GM12872 (cell line): ENCODE data around the gene STAP1.

Experiments used
- TF ChIP-seq, protein P1 (sequence below): IDR thresholded peaks from 3 replicates; pipeline ENCODE4 v1.5.1; 2011; ENCODE audit warnings: low read depth, mild to moderate bottlenecking, low read length, moderate library complexity; ENCODE audit not compliant: insufficient read depth

Gene STAP1

DNA sequence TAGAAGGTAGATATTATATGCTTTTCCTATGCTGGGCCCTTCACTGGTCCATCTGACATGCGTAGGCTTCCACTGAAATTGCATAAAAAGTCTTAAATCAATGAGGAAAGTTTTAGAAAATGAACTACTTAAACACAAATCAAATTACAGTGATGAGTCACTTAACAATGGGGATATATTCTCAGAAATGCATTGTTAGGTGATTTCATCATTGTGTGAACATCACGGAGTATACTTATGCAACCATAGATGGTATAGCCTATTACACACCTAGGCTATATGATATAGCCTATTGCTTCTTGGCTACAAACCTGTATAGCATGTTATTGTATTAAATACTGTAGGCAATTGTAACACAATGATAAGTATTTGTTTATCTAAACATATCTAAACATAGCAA is 10.3 kb downstream of the STAP1 start:
- TF ChIP-seq, protein P1, sequence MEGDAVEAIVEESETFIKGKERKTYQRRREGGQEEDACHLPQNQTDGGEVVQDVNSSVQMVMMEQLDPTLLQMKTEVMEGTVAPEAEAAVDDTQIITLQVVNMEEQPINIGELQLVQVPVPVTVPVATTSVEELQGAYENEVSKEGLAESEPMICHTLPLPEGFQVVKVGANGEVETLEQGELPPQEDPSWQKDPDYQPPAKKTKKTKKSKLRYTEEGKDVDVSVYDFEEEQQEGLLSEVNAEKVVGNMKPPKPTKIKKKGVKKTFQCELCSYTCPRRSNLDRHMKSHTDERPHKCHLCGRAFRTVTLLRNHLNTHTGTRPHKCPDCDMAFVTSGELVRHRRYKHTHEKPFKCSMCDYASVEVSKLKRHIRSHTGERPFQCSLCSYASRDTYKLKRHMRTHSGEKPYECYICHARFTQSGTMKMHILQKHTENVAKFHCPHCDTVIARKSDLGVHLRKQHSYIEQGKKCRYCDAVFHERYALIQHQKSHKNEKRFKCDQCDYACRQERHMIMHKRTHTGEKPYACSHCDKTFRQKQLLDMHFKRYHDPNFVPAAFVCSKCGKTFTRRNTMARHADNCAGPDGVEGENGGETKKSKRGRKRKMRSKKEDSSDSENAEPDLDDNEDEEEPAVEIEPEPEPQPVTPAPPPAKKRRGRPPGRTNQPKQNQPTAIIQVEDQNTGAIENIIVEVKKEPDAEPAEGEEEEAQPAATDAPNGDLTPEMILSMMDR, result no peak

DNA sequence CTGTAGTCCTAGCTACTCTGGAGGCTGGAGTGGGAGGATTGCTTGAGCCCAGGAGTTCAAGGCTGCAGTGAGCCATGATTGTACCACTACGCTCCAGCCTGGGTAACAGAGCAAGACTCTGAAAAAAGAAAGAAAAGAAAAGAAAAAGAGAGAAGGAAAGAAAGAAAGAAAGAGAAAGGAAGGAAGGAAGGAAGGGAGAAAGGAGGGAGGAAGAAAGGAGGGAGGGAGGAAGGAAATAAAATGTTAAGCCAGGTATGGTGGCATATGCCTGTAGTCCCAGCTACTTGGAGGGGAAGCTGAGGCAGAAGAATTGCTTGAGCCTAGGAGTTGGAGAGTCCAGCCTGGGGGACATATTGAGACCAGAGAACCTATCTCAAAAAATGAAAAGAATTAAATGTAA is 12.0 kb downstream of the STAP1 start:
- TF ChIP-seq, protein P1, result no peak

DNA sequence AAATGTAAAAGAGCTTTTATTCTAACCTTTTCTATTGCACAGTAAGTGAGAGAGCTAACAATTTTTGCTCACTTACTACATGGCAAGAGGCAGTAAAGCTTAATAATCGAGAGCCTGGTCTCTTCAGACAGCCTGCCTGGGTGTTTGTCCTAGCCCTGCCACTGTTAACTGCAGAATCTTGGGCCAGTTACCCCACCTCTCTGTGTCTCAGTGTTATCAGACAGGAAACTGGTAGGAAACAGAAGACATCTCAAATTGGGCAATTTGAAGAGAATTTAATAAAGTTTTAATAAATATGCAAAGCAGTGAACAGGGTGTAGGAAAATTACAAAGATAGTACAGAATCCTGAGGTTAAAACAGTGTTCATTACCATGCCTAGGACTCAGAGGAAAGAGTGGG is 13.4 kb downstream of the STAP1 start:
- TF ChIP-seq, protein P1, result no peak

DNA sequence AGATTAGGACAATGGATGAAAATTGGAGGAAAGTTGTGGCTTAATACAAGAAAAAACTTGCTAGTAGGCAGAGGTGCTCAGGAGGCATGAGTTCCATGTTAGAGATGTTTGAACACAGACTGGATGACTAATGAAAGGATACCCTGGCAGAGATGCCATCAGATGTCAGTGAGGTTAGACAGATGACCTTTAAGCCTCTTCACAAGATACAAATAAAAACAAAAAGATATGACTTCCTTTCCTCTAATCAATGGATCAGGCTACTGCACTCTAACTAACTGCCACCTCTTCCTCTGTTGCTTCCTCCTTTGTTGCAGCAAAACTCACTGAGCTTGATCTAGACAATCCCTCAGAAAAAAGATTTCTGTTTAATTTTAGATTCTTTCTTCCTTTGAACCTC is 14.7 kb downstream of the STAP1 start:
- TF ChIP-seq, protein P1, result no peak

DNA sequence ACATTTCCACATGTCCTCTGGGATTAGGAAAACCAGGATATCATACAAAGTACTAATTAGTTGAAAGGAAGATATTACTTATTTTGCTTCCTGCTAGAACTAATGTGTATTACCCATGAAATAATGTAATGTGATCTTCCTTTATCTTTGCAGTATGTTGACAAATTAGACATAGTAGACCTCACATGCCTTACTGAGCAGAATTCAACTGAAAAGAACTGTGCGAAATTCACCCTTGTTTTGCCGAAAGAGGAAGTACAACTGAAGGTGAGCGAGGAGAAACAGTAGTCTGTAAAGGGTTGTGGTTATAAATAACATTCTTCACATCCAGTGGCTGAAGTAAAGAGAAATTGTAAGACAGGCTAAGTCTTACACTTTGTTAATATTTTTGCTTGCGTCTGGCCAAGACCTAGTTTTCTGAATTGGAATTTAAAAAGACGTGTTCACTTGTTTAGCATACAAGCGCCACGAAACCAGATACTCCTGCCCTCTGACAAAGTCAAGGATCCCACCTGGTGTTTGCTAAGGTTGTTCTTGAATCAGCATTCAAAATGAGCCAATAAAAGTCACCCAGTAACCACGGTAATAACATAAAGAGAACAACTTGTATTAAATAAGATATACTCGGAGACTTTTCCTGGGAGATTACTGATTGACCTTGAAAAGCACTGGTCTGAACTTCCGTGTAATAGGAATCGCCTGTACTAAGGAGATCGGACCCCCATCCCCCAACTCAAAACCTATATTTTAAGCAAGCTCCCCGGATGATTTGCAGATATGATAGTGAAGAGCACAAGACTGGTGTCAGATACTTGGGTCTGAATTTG is 16.9 kb downstream of the STAP1 start:
- TF ChIP-seq, protein P1, result no peak

DNA sequence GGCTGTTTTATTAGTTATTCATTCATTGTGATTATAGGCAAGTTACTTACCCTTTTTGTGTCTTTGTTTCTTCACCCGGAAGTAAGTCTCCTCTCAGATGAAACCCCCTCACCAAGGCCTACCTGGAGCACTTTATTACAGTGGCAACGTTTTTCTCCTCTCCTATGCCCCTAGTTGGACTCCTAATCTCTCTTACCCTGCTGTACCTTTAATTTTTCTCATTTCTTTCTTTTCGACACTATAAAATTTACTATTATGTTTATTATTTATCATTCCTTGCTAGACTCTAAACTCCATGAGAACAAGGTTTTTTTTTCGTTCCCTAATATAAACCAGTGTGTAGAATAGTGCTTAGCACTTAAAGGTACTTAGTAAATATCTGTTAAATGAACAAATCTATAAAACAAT is 17.5 kb downstream of the STAP1 start:
- TF ChIP-seq, protein P1, result no peak

DNA sequence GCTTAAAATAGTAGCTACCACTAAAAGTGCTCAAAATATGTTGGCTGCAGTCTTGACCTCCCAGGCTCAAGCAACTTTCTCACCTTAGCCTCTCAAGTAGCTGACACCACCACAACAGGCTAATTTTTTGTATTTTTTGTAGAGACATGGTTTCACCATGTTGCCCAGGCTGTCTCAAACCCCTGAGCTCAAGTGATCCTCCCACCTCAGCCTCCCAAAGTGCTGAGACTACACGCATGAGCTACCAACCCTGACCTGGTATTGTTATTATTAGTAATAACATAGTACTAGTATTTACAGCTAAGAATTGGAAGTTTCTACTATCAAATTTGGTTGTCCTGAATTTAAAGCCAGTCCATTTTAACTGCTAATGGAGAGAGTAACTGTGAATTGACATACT is 18.0 kb downstream of the STAP1 start:
- TF ChIP-seq, protein P1, result no peak
